Nephron progenitor cell (in vitro differentiated cells): ENCODE measurements around the gene PID1.

ENCODE experiments used
- DNase-seq: peaks from one replicate; pipeline ENCODE4 v3.0.0; 2021
- H3K27ac Mint-ChIP-seq: 2 replicates; pipeline ENCODE4 v1.8.0; 2021; ENCODE audit warnings: mild to moderate bottlenecking, moderate library complexity, mixed read lengths
- H3K27me3 Mint-ChIP-seq: 2 replicates; pipeline ENCODE4 v1.8.0; 2021; ENCODE audit warnings: mild to moderate bottlenecking, low read depth, mixed read lengths; ENCODE audit not compliant: poor library complexity
- H3K36me3 Mint-ChIP-seq: 2 replicates; pipeline ENCODE4 v1.8.0; 2021; ENCODE audit warnings: low read depth, mixed read lengths
- H3K4me1 Mint-ChIP-seq: 2 replicates; pipeline ENCODE4 v1.8.0; 2021; ENCODE audit warnings: mixed read lengths
- H3K4me3 Mint-ChIP-seq: 2 replicates; pipeline ENCODE4 v1.8.0; 2021; ENCODE audit warnings: mild to moderate bottlenecking, moderate library complexity, mixed read lengths
- H3K9me3 Mint-ChIP-seq: 2 replicates; pipeline ENCODE4 v1.8.0; 2021; ENCODE audit warnings: mild to moderate bottlenecking, moderate library complexity, mixed read lengths
- TF ChIP-seq, protein P1 (sequence below): fragments of 200-600 bp; sonication (generic); IDR thresholded peaks from 2 replicates; pipeline ENCODE4 v1.5.0; 2021; ENCODE audit warnings: antibody characterized with exemption

PID1 gene

DNA sequence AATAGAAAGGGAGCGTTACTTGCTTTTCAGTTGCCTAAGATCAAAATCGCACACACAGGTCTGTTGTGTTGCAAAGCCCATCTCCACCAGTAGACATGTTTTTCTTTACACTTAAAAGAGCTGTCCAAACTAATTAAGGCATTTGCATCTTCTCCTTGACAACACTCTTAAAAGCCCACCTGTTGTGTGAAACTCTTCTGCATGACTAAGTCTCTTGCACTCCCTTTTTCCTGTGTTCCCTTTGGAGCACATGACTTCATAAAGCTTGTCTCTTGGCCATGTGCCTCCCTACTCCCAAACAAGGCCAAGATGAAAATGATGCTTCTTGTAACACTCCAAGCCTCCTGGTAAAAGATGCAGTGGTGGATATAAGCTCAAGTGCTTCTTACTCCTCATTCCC lies 26.1 kb downstream of the PID1 start:
- no peaks in the 10 kb centered on the region for H3K27me3 Mint-ChIP-seq
- no peaks in the 10 kb centered on the region for H3K4me1 Mint-ChIP-seq
- peaks cover 28% of the 10 kb centered on the region for H3K9me3 Mint-ChIP-seq
- H3K36me3 Mint-ChIP-seq, result peaks cover 5% of the 10 kb centered on the region
- H3K27ac Mint-ChIP-seq, result no peak overlapping the region
- no peak for DNase-seq
- no peak overlapping the region for H3K4me3 Mint-ChIP-seq
- TF ChIP-seq, protein P1, sequence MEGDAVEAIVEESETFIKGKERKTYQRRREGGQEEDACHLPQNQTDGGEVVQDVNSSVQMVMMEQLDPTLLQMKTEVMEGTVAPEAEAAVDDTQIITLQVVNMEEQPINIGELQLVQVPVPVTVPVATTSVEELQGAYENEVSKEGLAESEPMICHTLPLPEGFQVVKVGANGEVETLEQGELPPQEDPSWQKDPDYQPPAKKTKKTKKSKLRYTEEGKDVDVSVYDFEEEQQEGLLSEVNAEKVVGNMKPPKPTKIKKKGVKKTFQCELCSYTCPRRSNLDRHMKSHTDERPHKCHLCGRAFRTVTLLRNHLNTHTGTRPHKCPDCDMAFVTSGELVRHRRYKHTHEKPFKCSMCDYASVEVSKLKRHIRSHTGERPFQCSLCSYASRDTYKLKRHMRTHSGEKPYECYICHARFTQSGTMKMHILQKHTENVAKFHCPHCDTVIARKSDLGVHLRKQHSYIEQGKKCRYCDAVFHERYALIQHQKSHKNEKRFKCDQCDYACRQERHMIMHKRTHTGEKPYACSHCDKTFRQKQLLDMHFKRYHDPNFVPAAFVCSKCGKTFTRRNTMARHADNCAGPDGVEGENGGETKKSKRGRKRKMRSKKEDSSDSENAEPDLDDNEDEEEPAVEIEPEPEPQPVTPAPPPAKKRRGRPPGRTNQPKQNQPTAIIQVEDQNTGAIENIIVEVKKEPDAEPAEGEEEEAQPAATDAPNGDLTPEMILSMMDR, result no peak

DNA sequence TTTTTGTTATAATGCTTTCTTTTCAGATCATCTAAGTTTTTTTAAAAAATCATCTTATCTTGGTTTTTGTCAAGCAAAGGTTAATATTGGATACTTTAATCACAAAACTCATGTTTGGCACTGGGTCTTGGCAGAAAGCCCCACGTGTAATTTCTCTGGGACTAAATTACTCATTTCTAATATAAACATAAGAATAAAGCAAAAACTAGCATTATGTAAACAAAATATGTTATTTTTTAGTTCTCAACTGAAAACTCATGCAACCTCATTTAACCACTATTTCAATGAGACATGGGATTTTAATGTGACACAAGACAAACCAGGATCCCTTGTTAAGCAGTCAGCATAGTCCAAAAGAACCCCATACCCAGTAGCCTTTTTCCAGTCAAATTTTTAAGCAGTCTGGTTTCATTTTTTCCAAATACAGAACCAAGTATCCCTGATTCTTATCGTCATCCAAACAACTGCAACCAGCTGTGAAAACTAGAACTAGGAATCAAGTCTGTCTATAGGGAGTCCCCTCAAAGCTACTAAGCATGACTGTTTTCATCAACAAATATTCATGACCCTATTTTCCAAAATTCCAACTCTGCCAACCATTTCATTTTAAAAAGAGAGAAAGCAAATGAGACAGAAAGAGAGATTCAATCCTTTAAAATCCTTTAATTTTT lies 27.1 kb downstream of the PID1 start:
- Mint-ChIP-seq H3K4me1 (no peaks in the 10 kb centered on the region), H3K9me3 (peaks cover 37% of the 10 kb centered on the region), H3K27me3 (no peaks in the 10 kb centered on the region), H3K27ac (no peak overlapping the region), H3K36me3 (peaks cover 5% of the 10 kb centered on the region), H3K4me3 (no peak overlapping the region)
- no peak for DNase-seq
- TF ChIP-seq, protein P1, result no peak

DNA sequence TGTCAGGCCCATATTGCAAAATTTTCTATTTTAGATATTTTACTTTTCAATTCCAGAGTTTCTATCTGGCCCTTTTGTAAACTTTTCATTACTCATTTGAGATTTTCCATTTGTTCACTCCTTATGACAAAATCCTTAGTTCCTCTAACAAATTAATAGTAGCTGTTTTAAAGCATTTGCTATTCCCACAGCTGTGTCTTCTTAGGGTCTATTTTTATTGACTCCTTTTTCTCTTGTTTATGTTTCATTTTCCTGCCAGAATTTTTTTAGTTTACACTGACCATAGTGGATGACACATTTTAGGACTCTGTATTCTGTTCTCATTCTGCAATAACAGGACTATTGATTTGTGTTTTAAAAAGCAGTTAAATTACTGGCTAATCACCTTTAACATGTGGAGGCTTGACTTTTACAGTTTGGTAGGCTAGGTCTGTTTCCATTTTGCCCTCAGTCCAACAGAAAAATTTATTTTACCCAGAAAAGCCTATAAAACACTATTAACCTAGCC lies 30.0 kb downstream of the PID1 start:
- Mint-ChIP-seq H3K4me1 (no peaks in the 10 kb centered on the region), H3K36me3 (peaks cover 5% of the 10 kb centered on the region), H3K9me3 (peaks cover 38% of the 10 kb centered on the region), H3K4me3 (no peak overlapping the region), H3K27ac (no peak overlapping the region), H3K27me3 (no peaks in the 10 kb centered on the region)
- TF ChIP-seq, protein P1, result no peak
- DNase-seq, result no peak

DNA sequence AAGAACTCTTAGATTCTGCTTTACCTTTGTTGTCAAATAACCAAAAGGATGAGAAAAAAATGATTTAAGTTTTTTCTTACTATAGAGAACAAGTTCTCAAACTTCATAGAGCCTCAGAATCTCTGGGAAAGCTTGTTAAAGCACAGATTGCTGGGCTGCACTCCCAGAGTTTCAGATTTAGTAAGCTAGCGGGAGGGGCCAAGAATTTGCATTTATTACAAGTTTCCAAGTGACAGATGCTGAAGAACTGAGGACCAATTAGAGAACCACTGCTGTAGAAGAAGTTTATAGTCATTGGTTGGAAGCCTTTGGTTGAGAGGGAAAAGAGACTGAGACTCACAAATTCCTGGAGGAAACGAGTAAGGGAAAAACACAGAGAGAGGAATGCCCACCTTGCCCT lies 32.1 kb downstream of the PID1 start:
- H3K27me3 Mint-ChIP-seq, result peaks cover 5% of the 10 kb centered on the region
- DNase-seq, result no peak
- peaks cover 38% of the 10 kb centered on the region for H3K9me3 Mint-ChIP-seq
- TF ChIP-seq, protein P1, result no peak
- H3K27ac Mint-ChIP-seq, result no peak overlapping the region
- H3K4me1 Mint-ChIP-seq, result no peaks in the 10 kb centered on the region
- H3K36me3 Mint-ChIP-seq, result peaks cover 5% of the 10 kb centered on the region
- no peak overlapping the region for H3K4me3 Mint-ChIP-seq

DNA sequence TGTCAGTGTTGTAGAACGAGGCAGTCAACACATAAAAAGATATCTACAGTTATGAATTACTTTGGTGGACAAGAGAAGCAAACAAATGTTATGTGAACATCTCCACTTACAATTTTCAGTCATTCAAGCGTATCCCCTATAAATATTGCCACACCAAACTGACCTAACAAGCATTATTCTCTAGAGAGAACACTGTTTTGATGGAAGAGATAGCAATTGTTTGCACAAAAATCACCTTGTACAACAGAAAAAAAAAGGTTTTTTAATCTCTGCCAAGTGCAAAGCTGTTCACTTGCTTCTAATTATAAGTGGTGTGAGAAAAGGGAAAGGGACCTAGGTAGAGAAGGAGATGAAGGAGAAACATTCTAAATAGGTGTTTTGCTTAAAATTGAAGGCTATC lies 33.8 kb downstream of the PID1 start:
- Mint-ChIP-seq H3K9me3 (peaks cover 30% of the 10 kb centered on the region), H3K4me3 (no peak overlapping the region), H3K27me3 (peaks cover 5% of the 10 kb centered on the region), H3K4me1 (no peaks in the 10 kb centered on the region), H3K27ac (no peak overlapping the region), H3K36me3 (peaks cover under 1% of the 10 kb centered on the region)
- DNase-seq, result no peak
- TF ChIP-seq, protein P1, result no peak
